NCI-H69 (cell line): Measurements from ENCODE around the gene CIAPIN1.
A peak's percentile ranks its signal among the peaks of the same experiment; 100 is the strongest.
"Not testable (repeated sequence)": the region's sequence is repeated elsewhere in the genome, so short reads cannot be mapped to it uniquely, and the experiment has no call there.

Experiments
- DNase-seq: peaks from one replicate; lab custom pipeline; 2025; lab: John Stamatoyannopoulos, UW

CIAPIN1 gene

DNA sequence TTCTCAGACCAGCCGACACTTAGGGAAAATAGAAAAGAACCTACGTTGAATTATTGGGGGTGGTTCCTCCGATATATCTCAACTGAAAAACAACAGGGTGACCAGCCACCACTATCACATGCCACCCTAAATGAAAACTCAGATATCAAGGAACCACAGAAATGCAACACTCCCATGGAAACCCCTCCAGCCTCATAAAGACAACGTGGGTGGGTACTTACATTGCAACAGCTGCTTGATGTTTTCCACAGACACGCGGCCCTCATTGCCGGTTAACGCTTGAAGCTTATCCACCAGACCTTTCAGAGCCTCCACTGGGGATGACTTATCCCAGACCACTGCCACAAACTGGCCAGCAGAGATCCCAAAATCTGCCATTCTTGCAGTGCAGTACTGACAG lies 6.6 kb downstream of the CIAPIN1 start:
- not testable (repeated sequence) for DNase-seq

DNA sequence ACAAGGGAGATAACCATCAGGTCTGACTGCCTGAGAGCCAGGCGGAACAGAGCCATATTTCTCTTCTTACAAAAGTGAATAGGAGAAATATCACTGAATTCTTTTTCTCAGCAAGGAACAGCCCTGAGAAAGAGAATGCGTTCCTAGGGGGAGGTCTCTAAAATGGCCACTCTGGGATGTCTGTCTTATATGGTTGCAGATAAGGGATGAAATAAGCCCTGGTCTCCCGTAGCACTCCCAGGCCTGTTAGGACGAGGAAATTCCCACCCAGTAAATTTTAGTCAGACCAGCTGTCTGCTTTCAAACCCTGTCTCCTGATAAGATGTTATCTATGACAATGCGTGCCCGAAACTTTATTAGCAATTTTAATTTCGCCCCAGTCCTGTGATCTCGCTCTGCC lies 7.2 kb downstream of the CIAPIN1 start:
- not testable (repeated sequence) for DNase-seq

DNA sequence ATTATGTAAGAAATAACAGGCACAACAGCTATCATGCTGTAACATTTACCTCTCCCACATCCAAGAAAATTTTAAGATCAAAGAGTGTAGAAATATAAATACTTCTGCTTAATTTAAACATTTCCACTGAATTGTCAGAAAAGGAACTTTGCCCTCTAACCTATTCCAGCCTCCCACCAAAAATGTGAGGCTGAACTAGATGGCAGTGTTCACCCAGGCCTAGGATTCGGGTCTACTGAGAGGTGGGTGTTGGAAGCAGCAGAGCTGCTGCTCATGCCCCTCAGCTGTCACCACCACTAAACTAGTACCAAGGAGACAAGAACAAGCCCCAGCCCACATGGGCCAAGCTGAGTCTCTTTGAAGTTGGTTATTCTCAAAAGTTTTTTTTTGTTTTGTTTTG lies 11.3 kb downstream of the CIAPIN1 start:
- DNase-seq = no peak

DNA sequence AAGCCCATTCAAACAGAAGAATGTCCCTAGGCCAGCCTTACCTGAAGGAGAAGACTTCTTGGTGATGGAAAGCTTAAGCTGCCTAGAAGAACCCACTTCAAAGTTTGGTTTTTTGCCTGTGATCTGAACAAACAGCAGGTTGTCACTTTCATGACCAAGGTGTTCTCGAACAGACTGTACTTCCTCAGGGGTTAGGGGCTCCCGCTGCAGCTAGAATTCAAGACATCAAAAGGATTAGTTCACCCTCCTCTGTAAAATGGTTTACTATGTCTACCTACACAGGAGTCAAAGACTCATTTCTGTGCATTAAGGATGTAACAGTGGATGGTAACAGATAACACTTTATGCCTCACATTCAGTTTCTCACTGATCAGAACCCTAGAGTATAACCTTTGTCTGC lies 13.2 kb downstream of the CIAPIN1 start:
- DNase-seq = no peak

DNA sequence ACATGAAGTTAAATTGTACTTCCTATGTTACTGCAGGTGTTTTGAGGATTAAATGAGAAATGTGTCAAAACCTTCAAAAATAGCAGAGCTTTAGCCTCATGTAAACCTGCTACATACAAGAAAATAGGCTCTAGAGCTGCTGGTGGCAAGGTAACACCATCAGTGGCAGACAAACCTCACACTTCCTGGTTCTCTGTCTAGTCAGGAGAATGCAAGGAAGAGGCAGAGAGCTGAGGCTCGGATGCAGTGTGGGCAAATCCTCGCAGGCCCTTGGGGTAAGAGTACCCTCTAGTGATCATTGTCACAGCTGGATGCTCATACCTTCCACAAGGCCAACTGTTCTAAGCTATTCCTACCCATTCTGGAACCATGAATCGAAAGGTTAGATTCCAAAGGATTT lies 14.2 kb downstream of the CIAPIN1 start:
- DNase-seq = no peak

DNA sequence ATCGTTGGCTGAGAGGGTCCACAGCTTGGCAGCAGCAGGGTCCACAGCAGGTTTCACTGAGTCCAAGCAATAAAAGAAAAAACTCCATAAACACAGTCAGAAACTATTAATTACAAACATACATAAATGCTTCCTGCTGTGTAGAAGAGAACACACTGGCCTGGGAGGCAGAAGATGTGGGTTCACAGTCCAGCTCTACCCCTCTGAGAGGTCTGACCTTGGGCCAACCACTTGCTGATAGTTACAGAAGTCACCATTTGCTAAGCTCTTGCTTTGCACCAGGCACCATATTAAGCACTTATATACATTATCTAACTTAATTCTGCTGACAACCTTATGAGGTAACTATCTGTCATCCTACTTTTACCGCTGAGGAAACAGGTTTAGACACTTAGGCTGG lies 14.7 kb downstream of the CIAPIN1 start:
- no peak for DNase-seq

DNA sequence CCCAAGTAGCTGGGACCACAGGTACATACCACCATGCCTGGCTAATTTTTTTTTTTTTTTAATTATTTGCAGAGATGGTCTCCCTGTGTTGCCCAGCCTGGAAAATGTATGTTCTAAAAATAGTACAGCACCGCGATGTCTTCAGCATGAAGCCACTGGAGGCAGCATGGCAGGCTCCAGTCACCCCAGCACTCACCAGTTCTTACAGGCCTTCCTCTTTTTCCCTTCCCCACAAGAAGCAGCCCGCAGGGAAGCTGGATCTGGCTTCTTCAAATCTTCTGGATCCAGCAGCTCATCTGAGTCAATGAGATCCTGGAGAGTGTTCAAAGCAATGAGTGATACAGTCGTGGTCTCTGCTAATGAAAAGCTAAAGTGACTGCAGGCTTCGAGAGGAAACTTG lies 16.2 kb downstream of the CIAPIN1 start:
- DNase-seq = no peak

DNA sequence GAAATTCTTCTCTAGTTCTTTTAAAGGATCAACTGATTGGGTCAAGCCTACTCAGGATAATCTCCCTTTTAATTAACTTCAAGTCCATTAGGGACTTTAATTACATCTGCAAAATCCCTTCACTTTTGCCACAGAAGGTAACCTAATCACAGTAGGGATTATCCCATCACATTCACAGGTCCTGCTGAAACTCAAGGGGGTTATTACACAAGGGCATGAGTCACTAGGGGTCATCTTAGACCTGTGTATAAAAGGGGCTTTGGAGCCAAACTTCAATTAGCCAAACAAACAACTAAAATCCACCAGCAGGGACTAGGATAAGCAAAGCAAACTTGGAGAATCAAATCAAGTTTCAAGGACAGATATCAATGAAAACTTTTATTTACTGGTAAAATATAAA lies 19.4 kb downstream of the CIAPIN1 start:
- no peak for DNase-seq

DNA sequence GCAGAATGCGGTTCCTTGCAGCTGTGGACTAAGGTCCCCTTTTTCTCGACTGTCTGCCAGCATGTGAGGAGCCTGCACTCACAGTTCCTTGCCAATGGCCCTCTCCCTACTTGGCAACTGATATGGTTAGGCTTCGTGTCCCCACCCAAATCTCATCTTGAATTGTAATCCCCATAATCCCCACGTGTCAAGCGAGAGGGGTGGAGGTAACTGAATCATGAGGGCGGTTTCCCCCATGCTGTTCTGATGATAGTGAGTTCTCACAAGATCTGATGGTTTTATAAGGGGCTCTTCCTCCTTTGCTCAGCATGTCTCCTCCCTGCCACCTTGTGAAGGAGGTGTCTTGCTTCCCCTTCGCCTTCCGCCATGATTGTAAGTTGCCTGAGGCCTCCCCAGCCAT lies 19.9 kb downstream of the CIAPIN1 start:
- no peak for DNase-seq

DNA sequence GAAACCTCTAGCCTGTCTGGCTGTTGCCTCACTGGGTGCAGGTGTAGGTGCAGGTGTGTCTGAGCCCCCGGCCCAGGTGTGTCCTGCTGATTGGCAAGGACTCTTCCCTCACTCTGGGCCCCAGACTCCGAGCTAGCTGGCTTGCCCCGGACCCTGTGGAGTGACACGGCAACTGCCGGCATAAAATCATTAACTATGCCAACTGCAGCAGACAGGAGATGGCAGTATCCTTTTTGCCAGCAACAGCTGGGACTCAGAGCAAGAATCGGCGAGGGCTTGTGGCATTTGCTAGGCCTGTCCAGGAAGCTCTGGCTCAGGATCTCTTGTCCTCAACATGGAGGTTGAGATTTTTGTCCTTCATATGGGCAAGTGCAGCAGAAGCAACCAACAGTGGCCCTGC lies 20.8 kb downstream of the CIAPIN1 start:
- no peak for DNase-seq

DNA sequence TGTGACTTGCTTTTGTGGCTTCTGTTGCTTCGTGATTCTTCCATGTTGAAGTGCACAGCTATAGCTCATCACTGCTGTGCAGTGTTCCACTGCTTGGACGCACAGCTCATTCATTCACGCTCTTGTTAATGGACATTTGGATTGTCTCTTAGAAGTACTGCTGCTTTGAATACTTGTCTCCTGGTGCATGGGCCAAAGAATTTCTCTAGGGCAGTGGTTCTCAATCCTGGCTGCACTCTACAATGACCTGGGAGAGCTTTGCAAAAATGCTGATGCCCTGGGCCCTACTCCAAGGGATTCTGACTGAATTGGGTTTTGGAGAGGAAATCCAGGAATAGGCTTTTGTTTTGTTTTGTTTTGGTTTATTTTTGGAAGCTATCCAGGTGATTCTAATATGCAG lies 22.6 kb downstream of the CIAPIN1 start:
- no peak for DNase-seq

DNA sequence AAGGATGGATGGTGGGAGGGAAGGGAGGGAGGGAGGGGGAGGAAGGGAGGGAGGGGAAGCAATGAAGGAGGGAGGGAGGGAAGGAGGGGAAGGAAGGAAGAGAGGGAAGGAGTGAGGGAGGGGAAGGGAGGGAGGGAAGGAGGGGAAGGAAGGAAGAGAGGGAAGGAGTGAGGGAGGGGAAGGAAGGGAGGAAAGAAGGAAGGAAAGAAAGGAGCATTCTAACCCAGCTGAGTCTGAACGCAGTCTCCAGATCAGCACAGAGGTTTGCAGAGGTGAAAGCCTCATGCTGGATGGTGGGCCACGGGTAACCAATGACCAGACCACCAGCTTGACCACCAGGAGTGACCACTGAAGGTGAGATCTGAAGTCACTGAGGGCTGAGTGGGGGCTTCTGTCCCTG lies 24.0 kb downstream of the CIAPIN1 start:
- peak; percentile 7 for DNase-seq

DNA sequence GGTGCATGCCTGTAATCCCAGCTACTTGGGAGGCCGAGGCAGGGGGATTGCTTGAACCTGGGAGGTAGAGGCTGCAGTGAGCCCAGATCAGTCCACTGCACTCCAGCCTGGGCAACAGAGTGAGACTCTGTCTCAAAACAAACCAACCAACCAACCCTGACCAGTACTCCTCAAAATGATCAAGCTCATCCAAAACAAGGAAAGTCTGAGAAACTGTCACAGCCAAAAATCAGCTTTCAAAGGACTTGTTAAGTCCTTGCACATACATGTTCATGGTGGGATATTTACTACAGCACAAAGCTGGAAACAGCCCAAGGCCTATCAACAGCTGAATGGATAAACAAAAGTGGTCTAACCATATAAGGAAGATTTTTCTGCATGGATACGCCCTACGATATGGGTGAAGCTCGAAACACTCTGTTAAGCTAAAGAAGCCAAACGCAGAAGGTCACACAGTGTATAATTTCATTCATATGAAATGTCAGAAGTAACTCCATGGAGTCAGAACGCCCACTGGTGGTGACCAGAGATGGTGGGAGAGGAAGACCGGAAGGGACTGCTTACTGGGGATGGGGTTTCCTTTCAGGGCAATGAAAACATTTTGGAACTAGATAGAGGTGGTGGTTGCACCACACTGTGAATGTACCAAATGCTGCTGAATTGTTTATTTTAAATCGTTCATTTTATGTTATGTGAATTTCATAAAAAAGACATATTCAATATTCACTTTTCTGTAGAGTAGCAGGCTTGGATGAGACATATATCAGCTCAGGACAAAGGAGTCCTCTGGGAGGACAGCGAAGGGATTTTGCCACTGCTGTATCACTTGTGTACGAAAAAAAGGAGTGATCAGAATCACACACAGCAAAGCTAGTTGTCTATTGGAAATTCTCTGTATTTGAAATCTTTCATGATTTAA lies 24.9 kb downstream of the CIAPIN1 start:
- peak; percentile 70 for DNase-seq

DNA sequence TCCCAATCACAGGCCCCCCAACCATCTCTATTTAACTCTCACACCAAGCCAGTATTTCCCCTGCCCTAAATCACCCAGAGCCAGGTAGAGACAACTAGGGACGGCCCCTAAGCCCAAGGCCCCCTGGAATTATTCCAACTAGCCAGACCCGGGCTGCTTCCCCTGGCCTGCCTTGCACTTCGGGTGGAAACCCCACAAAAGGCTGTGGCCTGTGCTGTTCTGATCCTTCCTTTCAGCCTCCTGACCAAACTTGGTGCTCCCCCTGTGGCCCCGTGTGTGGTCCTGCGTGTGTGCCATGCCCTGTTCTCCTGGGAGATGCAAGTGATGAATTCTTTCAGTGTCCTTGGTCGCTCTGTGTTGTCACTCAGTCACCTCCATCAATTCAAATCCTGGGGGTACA lies 27.7 kb downstream of the CIAPIN1 start:
- no peak for DNase-seq

DNA sequence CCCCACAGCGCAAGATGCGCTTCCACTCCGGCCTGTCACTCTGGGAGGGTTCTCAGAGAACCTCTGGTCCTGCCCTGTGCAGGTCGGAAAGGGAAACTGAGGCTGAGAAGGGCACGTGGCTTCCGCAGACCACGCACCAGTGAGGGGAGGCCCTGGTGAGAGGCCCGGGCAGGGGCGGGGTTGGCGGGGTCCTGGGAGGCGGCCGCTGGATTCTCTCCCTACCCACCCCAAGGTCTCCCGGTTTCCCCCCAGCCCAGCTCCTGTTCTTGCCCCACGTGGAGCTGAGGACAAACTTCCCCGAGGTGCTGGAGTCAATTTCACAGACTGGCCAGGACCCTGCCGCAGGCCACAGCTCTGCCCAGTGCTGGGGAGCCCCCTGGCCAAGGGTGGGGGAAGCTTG lies 31.1 kb downstream of the CIAPIN1 start:
- no peak for DNase-seq

DNA sequence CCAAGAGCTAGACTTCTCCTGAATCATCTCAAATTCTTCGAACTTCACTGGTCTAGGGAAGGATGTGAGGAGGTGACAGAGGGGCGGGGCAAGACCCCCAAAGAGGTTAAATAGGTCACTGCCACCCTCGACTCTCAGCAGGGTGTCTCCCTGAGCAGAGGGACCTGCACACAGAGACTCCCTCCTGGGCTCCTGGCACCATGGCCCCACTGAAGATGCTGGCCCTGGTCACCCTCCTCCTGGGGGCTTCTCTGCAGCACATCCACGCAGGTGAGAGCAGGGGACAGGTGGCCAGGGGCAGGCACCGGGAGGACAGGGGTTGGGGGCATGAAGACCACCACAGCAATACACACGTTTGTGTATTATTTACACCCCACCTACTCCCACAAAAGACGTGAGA lies 33.5 kb downstream of the CIAPIN1 start:
- DNase-seq = no peak

DNA sequence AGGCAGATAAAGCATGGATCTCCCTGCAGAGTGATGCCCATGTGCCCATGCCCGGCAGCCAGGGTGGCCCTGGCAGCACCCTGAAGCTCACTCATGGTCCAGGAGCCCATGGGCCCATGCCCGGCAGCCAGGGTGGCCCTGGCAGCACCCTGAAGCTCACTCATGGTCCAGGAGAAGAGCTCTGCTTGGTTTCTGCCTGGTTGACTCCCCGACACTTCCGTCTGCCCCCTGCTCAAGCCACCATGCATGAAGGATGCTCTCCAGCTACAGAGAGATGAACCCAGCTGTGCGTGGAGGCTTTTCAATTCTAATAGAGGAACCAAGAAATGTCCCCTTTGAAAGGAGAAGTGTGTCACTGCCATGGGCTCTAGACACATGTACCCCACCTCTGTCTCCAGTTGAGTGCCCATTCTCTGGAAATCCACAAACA lies 33.9 kb downstream of the CIAPIN1 start:
- DNase-seq = no peak

DNA sequence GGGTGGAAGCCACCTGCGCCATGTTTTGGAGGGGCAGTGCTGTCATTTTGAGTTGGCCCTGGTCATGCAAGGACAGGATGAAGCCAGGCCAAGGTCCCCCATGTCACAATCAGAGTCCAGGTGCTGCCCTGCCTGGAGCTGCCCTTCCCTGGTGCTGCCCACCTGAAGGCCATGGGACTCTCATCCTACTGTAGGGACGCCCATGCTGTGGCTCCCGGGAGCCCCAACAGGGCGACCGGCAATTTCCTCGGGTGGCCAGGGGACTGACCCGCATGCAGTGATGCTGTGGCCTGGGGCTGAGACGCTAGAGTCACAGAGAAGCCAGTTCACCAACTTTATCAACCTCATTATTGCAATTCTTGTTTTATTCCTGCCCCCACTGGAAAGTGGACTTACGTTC lies 34.6 kb downstream of the CIAPIN1 start:
- no peak for DNase-seq

DNA sequence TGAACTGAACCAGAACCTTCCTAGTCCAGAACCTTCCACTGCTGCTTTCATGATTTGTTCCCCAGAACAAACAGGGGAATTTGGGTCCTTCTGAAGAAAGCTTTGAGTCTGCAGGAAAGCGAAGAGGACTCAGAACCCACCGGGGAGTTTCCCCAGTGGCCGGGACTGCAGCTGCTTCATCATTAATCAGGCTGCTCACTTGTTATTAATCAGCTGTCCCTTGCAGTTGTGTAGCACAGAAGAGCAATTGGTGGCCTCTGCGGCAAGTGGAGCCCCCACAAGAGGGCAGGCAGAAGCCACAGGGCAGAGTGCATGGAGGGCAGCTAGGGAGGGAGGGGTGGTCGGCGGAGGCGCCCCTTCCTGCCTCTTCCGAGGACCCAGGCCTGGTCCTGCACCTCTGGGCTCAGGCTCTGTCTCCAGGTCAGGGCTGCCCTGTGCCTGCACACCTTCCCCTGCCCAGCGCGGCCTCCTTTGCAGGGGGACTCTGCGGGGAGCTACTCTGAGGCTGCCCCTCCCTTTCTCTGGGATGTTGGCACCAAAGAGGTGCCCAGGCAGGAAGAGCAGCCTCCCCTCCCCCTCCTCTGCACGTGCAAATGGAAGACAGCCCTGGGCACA lies 35.7 kb downstream of the CIAPIN1 start:
- peak; percentile 1 for DNase-seq

DNA sequence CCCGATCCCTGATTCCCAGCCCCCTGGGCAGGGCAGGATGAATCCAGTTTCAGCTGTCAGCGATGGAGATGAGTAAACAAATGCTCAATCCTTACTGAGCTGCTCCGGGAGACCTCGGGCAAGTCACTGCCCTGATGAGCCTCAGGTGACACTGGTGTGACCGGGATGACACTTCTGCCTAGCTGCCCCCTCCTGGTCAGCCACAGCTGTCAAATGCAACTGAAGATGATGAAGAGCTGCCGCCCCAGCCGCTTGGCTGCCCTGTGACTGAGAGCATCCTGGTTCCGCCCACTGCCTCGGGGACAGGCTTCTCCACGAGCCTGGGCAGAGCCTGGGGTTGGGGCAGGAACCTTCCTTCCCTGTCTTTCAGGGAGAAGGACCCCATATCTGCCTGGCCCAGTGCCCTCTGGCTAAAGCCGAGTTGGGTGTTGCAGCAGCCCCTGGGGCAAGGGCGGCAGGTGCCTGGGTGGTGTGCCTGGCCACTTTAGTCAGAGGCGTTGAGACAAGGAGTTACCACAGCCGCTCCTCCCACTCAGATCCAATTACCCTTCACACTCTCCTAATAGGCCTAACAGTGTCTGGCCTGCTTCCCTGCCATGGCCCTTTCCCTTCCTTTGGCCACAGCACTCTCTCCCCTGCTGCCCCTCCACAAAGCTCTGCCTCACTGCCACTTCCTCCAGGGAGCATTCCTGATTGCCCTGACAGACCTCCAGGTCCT lies 37.2 kb downstream of the CIAPIN1 start:
- DNase-seq = peak; percentile 33

DNA sequence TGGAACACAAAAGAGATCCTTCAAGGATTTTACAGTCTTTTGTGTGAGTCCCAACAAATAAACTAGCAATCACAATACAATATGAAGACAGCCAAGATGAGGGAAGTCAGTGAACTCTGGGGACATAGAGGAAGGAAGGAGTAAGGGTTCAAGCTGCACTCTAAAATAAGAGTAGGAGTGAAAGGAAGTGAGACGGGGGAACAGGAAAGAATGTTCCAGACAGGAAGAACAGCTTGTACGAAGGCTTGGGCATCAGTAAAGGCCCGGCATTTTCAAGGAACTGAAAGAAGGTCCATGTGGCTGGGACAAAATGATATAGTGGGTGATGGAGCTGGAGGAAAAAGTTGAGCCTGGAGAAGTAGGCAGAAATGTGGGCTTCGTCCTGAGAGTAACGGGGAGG lies 38.1 kb downstream of the CIAPIN1 start:
- DNase-seq = no peak

DNA sequence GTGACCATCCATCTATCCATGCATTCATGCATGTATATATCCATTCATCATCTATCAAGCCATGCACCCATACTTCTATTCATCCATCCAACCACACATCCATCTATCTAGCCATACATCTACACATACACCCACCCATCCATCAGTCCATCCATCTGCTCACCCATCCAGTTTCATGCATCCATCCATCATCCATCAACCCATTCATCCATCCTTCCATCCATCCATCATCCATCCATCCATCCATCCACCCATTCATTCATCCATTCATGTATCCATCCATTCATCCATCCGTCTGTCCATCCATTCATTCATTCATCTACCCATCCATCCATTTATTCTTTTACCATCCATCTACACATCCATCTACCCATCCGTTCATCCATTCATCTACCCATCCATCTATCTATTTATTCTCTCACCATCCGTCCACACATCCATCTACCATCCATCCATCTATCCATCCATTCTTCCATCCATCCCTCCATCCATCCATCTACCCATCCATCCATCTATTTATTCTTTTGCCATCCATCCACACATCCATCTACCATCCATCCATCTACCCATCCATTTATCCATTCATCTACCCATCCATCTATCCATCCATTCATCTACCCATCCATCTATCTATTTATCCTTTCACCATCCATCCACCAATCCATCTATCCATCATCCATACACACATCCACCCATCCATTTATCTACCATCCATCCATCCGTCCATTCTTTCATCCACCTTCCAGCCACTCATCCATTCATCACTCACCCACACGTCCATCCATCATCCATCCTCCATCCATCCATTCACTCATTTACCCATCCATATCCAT lies 39.4 kb downstream of the CIAPIN1 start:
- DNase-seq = no peak
